ENCODE results near the gene PNO1.

GRCh38 chr2:68124321-68124720, 33.4 kb upstream of the PNO1 start:
- TF ChIP-seq POLR2A (IDR thresholded peaks at IDR 0.05; ENCODE audit: low read depth, low read length) = no peak
- no peak for TF ChIP-seq CTCF (IDR thresholded peaks at IDR 0.05; ENCODE audit: extremely low read depth in 1 of 2, insufficient read depth in 1 of 2, low read depth in 1 of 2, low read length in 2 of 2)
- no peak for TF ChIP-seq POLR2AphosphoS5 (IDR thresholded peaks at IDR 0.05; ENCODE audit: insufficient read depth, low read depth, low read length)
- TF ChIP-seq EZH2 (IDR thresholded peaks at IDR 0.05; ENCODE audit: borderline replicate concordance, low read depth, low read length, severe bottlenecking) = no peak
- no peak for TF ChIP-seq MAX (IDR thresholded peaks at IDR 0.05; ENCODE audit: insufficient read depth, insufficient read length)
